ENCODE data around the gene BTBD9. TPM values are rescaled to one million over a fixed set of nuclear protein-coding genes. Genes with fewer than 3 reads are reported as not detected.

Gene BTBD9
- total RNA-seq, 1 experiment from 2014 or later: 10.8 TPM

GRCh38 chr6:38306931-38307330 lies 332.8 kb downstream of the BTBD9 start:
- Histone ChIP-seq H4K20me1 (ENCODE audit: insufficient read depth) (no peaks in the 10 kb centered on the region; the same call in 1 of the 2 replicates), H3K9me3 (ENCODE audit: insufficient read depth, low read depth) (no peaks in the 10 kb centered on the region), H3F3A (ENCODE audit: insufficient read depth, low read depth) (no peaks in the 10 kb centered on the region), H3K4me1 (replicated peaks; ENCODE audit: insufficient read depth) (peaks cover 9% of the 10 kb centered on the region; the same call in 1 of the 2 replicates), H3K79me2 (ENCODE audit: low read depth) (no peaks in the 10 kb centered on the region), H2AFZ (no peak overlapping the region), H3K27me3 (ENCODE audit: insufficient read depth, low read depth) (no peaks in the 10 kb centered on the region), H3K4me3 (no peak overlapping the region), H3K4me2 (no peak overlapping the region), H3K27ac (no peak overlapping the region), H3K36me3 (ENCODE audit: low read depth) (no peaks in the 10 kb centered on the region), H3K9me2 (ENCODE audit: insufficient read depth) (no peaks in the 10 kb centered on the region)
- no TSS peak for BruUV-seq (replicated peaks)
- TF ChIP-seq EZH2 (IDR thresholded peaks at IDR 0.05; ENCODE audit: low read depth) (no peak), CTCF (conservative IDR thresholded peaks at IDR 0.05) (no peak)
- POLR2A ChIA-PET (ENCODE audit: unreplicated experiment): interaction anchor here (0.6 kb wide), 1 partner anchor 879 kb away, joined by 4 read pairs; no protein-coding TSS in a partner anchor
- no peak for DNase-seq
- intact Hi-C loops (cut with micrococcal nuclease; ENCODE audit: unreplicated experiment): no loop called here
- CTCF ChIA-PET: no interaction called here

GRCh38 chr6:38305995-38306681 lies 333.6 kb downstream of the BTBD9 start:
- H3K27ac ChIP-seq: no peak overlapping the region
- no peak overlapping the region for H3K4me2 ChIP-seq
- no peaks in the 10 kb centered on the region for H3K79me2 ChIP-seq (ENCODE audit: low read depth)
- no peak for DNase-seq
- no peaks in the 10 kb centered on the region for H3K27me3 ChIP-seq (ENCODE audit: insufficient read depth, low read depth)
- H3K9me3 ChIP-seq (ENCODE audit: insufficient read depth, low read depth): no peaks in the 10 kb centered on the region
- H3K36me3 ChIP-seq (ENCODE audit: low read depth): no peaks in the 10 kb centered on the region
- no peaks in the 10 kb centered on the region for H3F3A ChIP-seq (ENCODE audit: insufficient read depth, low read depth)
- H3K9me2 ChIP-seq (ENCODE audit: insufficient read depth): no peaks in the 10 kb centered on the region
- ChIA-PET CTCF (no interaction called here), POLR2A (ENCODE audit: unreplicated experiment) (interaction anchor here (0.6 kb wide), 1 partner anchor 879 kb away, joined by 4 read pairs; no protein-coding TSS in a partner anchor)
- no peak overlapping the region for H3K4me3 ChIP-seq
- H2AFZ ChIP-seq: no peak overlapping the region
- TF ChIP-seq EZH2 (IDR thresholded peaks at IDR 0.05; ENCODE audit: low read depth) (no peak), CTCF (conservative IDR thresholded peaks at IDR 0.05) (no peak)
- intact Hi-C loops (cut with micrococcal nuclease; ENCODE audit: unreplicated experiment): no loop called here
- no peaks in the 10 kb centered on the region; the same call in 1 of the 2 replicates for H4K20me1 ChIP-seq (ENCODE audit: insufficient read depth)
- peaks cover 9% of the 10 kb centered on the region; the same call in 1 of the 2 replicates for H3K4me1 ChIP-seq (replicated peaks; ENCODE audit: insufficient read depth)
- no TSS peak for BruUV-seq (replicated peaks)

GRCh38 chr6:38302838-38303237 lies 336.9 kb downstream of the BTBD9 start:
- H3K27me3 ChIP-seq (ENCODE audit: insufficient read depth, low read depth): no peaks in the 10 kb centered on the region
- no peak overlapping the region for H3K4me3 ChIP-seq
- H3K79me2 ChIP-seq (ENCODE audit: low read depth): no peaks in the 10 kb centered on the region
- H4K20me1 ChIP-seq (ENCODE audit: insufficient read depth): no peaks in the 10 kb centered on the region; the same call in 1 of the 2 replicates
- no peak overlapping the region for H2AFZ ChIP-seq
- intact Hi-C loops (cut with micrococcal nuclease; ENCODE audit: unreplicated experiment): no loop called here
- H3K4me2 ChIP-seq: no peak overlapping the region
- ChIA-PET POLR2A (ENCODE audit: unreplicated experiment) (no interaction called here), CTCF (no interaction called here)
- no peak overlapping the region for H3K27ac ChIP-seq
- no peaks in the 10 kb centered on the region for H3K36me3 ChIP-seq (ENCODE audit: low read depth)
- TF ChIP-seq EZH2 (IDR thresholded peaks at IDR 0.05; ENCODE audit: low read depth) (no peak), CTCF (conservative IDR thresholded peaks at IDR 0.05) (no peak)
- H3K9me2 ChIP-seq (ENCODE audit: insufficient read depth): no peaks in the 10 kb centered on the region
- H3F3A ChIP-seq (ENCODE audit: insufficient read depth, low read depth): no peaks in the 10 kb centered on the region
- H3K9me3 ChIP-seq (ENCODE audit: insufficient read depth, low read depth): no peaks in the 10 kb centered on the region
- H3K4me1 ChIP-seq (replicated peaks; ENCODE audit: insufficient read depth): 0 out of 2 replicates have a peak, but pooled peaks cover 1% of the 10 kb centered on the region
- DNase-seq: no peak
- BruUV-seq (replicated peaks): no TSS peak

All from PC-9 (cell line).